Superior temporal gyrus (tissue), 1 donor: ENCODE data around the gene FHIP1B.

ENCODE experiments used
- DNase-seq: peaks from one replicate; pipeline ENCODE4 v3.0.0-alpha.2; 2016; ENCODE audit errors: extremely low spot score

Gene FHIP1B

DNA sequence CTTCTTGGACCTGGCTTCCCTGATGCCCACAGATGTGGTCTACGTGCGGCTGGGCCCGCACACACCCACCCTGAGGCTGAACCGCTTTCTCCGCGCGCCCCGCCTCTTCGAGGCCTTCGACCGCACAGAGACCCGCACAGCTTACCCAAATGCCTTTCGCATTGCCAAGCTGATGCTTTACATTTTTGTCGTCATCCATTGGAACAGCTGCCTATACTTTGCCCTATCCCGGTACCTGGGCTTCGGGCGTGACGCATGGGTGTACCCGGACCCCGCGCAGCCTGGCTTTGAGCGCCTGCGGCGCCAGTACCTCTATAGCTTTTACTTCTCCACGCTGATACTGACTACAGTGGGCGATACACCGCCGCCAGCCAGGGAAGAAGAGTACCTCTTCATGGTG is 5.7 kb upstream of the FHIP1B start:
- no peak for DNase-seq

- no peak for DNase-seq
Observed at GRCh38 chr11:6238902-6239301, 4.5 kb upstream of the FHIP1B start, which contains the start of gene CNGA4. Gene CNGA4 (plus strand): TSS chr11:6239089. CDS start chr11:6239207, 118 bp downstream.

GRCh38 chr11:6237761-6238302 is 3.4 kb upstream of the FHIP1B start:
- DNase-seq, result no peak

- DNase-seq, result no peak
Observed at GRCh38 chr11:6237266-6237665, 2.8 kb upstream of the FHIP1B start.

DNA sequence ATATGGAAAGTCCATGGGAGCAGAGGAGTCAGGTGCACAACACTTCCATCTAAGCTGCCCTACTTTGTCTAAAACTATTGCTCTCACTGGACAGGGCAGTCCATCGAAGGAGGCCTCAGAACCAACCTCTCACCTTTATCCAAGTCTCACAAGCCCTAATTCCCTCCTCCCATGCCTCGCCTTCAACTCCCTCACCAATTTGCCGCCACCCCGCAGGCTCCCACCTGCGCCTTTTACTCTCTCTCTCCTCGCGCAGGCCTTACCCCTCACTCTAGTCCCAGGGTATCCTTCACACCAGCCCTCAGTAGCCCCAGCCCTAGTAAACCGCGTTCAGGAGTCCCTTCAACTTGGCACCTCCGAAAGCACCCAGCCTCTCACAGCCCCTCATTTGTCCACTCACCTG is 451 bp downstream of the FHIP1B start:
- no peak for DNase-seq

DNA sequence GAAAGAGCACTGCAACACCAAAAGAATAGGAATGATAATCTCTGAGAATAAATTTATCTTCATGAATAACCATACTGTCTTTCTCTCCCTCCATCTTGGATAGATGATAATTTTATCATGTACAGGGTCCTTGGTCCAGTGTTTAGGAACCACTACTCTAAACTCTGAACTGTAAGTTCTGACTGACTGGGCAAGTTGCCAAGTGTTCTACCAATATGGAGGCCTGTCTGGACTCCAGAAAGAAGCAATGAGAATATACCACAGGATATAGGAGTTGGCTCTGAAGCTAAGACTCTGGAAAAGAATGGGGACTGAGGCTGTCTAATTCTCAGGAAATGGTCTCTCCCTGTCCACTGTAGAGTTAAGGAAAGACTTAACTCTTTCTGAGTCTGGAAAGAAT is 1.5 kb downstream of the FHIP1B start:
- no peak for DNase-seq

DNA sequence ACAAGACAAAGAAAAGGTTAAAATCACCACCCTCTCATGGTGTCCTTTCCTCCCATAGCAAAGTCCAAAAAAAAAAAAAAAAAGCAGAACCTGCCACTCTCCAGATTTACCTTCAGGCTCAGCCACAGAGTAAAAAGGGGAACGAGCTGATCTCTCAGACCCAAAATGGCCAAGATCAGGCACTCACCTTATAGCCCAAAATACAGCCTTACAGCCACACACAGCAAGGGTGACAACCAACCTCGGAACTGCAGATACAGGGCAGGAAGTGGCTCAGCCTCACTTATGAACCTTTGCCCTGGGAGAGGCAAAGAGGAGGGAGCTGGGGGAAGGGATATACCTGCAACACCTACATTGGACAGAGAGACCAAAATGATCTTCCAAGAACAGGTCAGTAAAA is 4.5 kb downstream of the FHIP1B start:
- no peak for DNase-seq

GRCh38 chr11:6228520-6228919 is 5.9 kb downstream of the FHIP1B start:
- DNase-seq, result no peak

DNA sequence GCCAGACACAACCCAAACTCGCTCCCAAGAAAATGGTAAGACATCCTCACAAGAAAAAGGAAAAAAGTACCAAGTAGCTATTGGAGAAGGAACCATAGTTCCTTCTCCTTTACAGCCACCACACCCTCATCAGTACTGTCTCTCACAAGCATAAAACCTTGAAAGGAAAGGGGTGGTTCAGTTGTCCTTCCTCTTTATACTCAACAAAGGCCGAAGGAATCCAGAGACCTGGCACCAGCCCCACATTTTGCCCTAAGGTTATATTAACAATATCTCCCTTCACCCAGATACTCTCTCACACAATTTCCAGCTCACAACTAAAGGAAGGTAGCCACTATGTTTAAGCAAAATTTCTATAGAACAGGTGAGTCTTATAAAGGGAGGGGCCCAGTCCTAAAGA is 8.5 kb downstream of the FHIP1B start:
- no peak for DNase-seq

GRCh38 chr11:6225024-6225423 is 9.4 kb downstream of the FHIP1B start:
- no peak for DNase-seq

- no peak for DNase-seq
Observed at GRCh38 chr11:6224421-6224820, 10.0 kb downstream of the FHIP1B start.

DNA sequence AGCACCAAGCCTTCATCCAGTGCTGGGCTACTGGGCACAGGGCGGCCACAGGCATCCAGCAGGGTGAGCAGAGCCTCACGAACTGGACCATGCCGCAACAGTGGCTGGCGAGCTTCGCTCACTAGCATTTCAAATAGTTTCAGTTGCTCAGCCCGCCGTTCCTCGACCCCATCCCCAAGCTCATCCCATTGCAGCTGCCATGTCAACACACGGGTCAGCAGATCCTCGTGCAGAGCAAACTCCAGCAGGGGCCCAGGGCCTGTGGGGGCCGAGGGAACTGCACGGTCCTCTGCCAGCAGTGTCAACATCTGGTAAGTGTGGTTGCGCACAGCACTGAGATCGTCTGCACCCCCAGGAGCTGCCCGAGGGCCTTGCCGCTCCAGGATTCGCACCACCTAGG is 10.6 kb downstream of the FHIP1B start:
- DNase-seq, result no peak

DNA sequence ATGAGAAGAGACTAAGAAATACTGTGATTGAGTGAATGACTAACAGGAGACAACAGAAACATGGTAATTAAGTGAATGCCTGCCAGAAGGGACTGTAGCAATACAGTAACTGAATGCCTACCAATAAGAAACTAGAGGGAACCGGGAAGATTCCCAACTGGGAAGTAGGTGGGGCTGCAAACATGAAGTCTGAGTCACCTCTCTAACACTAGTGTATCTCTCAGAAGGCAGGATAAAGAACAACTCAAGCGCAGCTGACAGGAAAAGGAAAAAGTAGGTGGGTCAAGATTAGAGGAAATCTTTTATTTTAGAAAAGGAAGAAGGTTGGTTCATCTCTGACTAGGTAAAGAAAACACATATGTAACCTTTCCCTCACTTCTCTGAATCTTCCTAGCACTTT is 15.1 kb downstream of the FHIP1B start:
- peak; percentile 21 for DNase-seq

- DNase-seq, result no peak
Observed at GRCh38 chr11:6217722-6218121, 16.7 kb downstream of the FHIP1B start.

GRCh38 chr11:6216501-6216900 is 17.9 kb downstream of the FHIP1B start:
- no peak for DNase-seq

DNA sequence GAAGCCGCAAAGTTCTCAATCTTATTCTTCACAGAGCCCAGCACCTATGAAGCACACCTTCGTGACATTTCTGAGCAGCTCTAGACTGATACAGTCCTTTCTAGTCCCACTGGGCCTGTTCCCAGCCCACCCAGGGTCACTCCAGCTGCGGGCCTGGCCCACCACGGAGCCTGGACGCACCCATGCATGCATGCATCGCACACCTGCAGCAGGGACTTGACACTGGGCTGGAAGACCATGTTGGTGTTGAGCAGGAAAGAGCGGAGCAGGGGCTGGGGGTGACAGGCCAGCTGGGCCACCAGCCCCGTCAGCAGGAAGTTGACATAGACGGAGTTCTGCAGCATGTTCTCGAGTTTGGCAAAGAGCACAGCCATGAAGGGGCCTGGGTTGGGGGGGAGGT is 19.9 kb downstream of the FHIP1B start:
- no peak for DNase-seq

- DNase-seq, result no peak
Observed at GRCh38 chr11:6210274-6210955, 24.0 kb downstream of the FHIP1B start.

GRCh38 chr11:6209801-6210200 is 24.6 kb downstream of the FHIP1B start:
- no peak for DNase-seq

GRCh38 chr11:6206456-6207180 is 27.8 kb downstream of the FHIP1B start:
- no peak for DNase-seq

GRCh38 chr11:6205366-6205765 is 29.1 kb downstream of the FHIP1B start, which contains the start of gene C11orf42:
Gene C11orf42 (plus strand): TSS chr11:6205557. CDS start chr11:6205616, 59 bp downstream.
- DNase-seq, result no peak

GRCh38 chr11:6204706-6205105 is 29.7 kb downstream of the FHIP1B start:
- no peak for DNase-seq

GRCh38 chr11:6203327-6203726 is 31.1 kb downstream of the FHIP1B start:
- no peak for DNase-seq

GRCh38 chr11:6202041-6202440 is 32.4 kb downstream of the FHIP1B start:
- DNase-seq, result no peak
